Fibroblast of the conjunctiva (primary cell): ENCODE measurements around the gene ATN1.

Experiments
- DNase-seq: peaks from one replicate; pipeline ENCODE4 v3.0.0-alpha.2; 2010; ENCODE audit warnings: low read depth

The ATN1 gene

DNA sequence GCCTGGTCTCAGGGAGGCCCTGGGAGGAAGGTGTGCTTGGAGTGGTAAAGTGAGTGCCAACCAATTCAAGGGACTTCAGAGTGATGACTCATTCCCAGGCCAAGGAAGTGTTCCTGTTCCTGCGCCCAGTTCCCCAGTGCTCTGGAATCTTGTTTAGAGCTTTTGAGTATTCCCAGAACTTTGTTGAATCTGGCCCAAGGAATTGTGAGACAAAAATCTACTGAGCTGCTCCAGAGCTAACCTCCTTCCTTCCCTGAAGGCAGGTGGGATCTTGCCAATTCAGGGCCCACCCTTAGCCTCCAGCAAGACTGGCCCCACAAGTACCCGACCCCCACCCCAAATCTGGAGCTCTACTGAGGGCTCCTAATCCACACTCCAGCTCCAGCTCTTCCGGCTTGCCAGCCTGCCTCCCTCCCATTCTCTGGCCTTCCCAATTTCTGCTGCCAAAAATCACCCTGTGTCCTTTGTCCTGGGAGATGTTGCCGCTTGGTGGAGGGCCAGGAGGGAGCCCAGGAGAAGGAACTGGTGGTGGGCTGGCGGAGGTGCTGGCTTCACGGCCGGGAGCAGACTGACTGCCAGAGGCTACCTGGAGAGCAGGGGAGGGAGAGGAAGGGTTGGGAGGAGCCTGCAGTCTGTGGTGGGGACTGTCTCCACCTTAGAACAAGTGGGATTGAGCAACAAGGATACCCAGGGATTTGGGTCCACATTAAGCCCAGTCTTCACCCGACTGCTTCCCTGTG is 2.0 kb upstream of the ATN1 start:
- DNase-seq, result peak; percentile 67

DNA sequence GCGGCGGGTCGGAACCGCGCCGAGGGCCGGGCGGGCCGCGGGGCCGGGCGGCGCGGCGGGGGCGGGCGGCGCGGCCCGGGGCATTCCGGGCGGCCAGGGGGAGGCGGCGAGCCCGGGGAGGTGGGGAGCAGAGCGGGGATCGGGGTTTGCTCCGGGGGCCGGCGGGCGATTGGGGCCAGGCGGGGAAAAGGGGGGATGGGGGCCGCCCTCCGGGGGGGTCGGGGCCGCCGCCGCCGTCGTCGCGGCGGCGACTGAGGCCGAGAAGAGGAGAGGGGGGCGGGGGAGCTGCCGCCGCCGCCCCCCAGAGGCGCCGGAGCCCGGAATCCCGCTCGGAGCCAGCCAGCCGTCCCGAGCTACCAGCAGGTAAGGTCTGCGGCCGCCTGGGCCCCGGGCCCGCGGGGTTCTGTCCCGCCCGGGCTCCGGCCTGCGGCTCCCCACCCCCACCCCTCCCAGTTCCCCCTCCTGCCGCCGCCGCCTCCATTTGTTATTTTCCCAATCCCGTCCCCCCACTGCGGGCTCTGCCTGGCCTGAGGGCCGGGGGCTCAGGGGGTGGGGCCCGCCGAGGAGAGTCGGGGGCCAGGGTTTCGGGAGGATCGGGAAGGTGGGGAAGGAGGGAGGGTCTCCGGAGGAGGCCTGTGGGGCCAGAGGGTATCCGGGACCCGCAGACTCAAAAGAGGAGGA is 403 bp downstream of the ATN1 start:
- DNase-seq, result no peak

DNA sequence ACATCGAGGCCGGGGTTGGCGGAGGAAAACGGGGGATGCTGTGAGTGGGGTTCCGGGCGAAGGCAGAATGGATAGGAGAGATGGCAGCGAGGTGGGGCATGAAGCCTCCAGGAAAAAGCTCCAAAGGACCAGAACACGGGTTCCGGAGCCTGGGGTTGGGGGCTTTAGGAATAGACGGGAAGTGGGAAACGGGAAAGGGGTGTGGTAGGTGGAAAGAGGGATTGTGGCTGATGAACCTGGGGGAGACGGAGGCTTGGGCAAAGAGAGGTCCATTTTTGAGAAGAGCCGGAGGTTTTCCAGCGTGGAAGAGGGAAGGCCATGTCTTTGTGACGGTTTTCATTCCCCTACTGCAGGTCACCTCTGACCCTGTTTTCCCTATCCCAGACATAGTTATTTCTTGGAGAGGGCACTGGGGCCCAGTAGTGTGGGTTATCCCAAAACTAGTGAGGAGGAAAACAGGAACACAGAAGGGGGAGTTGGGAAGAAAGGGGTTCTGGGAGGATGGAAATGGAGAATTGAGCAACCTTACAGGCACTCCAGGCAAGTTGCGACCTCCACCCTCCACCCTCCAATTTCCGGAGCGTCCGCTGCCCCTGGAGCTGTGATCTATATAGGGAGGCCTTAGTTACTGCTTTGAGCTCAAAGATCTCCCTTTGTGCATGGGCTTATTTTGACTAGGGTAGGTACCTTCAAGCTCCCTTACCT is 1.1 kb downstream of the ATN1 start:
- no peak for DNase-seq

DNA sequence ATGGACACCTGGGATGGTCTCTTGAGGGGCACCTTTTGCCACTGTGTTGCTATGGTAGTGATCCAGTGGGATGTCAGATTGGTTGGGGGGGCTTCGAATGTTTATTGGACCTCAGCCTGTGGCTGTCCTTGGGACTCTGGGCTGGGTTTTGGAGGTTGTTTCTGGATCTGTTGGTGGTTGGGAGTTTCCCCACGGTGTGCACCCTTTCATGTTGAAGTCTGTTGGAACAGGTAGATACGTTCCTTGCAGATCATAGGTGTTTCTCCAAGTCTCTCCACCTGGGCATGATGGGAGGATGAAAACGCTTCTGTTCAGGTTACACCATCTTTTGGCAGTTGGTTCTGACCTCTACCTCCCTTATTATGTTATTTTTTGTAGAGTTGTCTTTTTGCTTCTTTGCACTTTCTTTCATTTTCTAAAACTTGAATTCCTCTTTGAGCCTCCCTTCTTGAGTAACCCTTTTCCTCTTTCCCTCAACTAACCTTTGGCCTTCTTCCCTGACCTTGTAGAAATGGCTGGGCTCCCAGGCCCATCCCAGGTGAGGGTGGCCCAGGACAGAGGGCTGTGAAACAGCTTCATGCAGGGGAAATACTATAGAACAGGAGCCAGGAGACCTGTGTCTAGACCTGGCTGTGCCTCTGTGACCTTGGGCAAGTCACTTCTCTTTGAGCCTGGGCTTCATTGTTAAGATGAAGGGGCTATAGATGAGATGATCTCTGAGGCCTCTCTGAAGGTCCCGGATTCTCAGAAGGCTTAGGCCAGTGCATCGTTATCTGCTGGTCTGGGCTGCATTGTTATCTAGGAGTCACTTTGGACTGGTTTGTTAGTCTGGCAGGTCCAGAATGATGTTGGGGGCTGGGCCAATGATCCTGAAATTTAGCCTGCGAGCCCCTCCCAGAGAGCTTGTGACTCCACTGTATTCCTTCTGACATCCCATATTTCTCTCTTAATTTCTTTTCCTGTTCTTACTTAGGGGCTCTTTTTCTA is 2.0 kb downstream of the ATN1 start:
- DNase-seq, result no peak

DNA sequence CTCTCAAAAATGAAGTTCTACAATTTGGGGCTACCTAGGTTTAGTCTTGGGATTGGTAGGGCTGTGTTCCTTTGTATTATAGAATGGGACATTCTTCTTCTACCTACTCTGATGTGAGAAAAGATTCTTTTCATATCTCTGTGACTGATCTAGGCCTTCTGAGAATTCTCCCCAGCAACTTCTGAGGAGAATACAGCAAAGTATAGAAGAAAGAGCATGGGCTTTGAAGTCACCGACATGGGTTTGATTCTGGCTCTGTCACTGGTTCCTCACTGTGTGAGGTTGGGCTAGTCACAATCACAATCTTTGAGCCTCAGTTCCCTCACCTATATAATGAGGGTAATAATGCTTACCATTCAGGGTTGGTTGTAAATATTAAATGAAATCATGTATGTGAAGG is 5.0 kb downstream of the ATN1 start:
- no peak for DNase-seq

DNA sequence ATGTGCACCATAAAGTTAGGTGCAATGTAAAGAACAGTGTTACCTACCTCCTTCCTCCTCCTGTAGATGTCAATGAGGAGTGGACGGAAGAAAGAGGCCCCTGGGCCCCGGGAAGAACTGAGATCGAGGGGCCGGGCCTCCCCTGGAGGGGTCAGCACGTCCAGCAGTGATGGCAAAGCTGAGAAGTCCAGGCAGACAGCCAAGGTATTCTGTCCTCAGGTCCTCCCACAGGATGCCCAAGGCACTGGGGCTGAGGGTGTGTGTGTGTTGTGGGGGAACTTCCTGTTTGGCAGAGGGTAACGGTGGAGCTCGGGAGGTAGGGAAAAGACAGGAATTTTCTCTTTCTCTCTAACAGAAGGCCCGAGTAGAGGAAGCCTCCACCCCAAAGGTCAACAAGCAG is 6.4 kb downstream of the ATN1 start:
- no peak for DNase-seq

DNA sequence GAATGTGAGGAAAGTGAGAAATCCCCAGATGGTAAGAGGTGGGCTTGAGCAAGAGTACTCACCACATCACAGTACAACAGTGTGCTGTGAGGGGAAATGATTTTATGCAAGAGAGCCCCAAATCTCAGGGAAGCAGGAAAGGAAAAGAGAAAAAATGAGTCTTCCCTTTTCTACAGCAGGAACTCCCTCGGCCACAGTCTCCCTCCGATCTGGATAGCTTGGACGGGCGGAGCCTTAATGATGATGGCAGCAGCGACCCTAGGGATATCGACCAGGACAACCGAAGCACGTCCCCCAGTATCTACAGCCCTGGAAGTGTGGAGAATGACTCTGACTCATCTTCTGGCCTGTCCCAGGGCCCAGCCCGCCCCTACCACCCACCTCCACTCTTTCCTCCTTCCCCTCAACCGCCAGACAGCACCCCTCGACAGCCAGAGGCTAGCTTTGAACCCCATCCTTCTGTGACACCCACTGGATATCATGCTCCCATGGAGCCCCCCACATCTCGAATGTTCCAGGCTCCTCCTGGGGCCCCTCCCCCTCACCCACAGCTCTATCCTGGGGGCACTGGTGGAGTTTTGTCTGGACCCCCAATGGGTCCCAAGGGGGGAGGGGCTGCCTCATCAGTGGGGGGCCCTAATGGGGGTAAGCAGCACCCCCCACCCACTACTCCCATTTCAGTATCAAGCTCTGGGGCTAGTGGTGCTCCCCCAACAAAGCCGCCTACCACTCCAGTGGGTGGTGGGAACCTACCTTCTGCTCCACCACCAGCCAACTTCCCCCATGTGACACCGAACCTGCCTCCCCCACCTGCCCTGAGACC is 7.8 kb downstream of the ATN1 start:
- no peak for DNase-seq

DNA sequence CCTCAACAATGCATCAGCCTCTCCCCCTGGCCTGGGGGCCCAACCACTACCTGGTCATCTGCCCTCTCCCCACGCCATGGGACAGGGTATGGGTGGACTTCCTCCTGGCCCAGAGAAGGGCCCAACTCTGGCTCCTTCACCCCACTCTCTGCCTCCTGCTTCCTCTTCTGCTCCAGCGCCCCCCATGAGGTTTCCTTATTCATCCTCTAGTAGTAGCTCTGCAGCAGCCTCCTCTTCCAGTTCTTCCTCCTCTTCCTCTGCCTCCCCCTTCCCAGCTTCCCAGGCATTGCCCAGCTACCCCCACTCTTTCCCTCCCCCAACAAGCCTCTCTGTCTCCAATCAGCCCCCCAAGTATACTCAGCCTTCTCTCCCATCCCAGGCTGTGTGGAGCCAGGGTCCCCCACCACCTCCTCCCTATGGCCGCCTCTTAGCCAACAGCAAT is 8.5 kb downstream of the ATN1 start:
- DNase-seq, result no peak

DNA sequence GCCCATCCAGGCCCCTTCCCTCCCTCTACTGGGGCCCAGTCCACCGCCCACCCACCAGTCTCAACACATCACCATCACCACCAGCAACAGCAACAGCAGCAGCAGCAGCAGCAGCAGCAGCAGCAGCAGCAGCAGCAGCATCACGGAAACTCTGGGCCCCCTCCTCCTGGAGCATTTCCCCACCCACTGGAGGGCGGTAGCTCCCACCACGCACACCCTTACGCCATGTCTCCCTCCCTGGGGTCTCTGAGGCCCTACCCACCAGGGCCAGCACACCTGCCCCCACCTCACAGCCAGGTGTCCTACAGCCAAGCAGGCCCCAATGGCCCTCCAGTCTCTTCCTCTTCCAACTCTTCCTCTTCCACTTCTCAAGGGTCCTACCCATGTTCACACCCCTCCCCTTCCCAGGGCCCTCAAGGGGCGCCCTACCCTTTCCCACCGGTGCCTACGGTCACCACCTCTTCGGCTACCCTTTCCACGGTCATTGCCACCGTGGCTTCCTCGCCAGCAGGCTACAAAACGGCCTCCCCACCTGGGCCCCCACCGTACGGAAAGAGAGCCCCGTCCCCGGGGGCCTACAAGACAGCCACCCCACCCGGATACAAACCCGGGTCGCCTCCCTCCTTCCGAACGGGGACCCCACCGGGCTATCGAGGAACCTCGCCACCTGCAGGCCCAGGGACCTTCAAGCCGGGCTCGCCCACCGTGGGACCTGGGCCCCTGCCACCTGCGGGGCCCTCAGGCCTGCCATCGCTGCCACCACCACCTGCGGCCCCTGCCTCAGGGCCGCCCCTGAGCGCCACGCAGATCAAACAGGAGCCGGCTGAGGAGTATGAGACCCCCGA is 9.1 kb downstream of the ATN1 start:
- DNase-seq, result no peak

DNA sequence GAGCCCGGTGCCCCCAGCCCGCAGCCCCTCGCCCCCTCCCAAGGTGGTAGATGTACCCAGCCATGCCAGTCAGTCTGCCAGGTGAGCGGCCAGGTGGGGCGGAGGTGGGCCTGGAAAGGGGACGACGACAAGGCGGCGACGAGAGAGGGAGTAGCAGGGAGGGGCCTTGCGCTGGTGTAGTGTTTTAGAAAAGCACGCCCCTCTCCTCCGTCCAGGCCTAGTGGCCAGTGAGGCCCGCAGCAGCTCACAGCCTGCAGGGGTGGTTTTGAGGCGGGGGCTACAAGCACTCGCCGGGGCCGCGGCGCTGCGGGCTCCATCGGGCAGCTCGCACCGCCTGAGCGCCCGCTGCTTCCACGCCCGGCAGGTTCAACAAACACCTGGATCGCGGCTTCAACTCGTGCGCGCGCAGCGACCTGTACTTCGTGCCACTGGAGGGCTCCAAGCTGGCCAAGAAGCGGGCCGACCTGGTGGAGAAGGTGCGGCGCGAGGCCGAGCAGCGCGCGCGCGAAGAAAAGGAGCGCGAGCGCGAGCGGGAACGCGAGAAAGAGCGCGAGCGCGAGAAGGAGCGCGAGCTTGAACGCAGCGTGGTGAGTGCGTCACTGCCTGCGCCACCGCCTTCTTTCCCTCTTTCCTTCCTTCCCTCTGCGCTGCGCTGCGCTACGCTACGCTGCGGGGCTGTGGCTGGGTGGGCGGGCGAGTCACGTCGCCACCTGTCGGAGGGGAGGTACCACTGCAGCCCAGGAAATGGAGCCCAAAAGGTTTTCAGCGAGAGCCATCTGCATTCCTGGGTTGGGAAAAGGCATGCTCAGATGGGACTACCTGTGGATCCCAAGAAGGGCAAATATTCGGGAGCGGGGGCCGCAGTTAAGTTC is 10.0 kb downstream of the ATN1 start:
- peak; percentile 87 for DNase-seq

DNA sequence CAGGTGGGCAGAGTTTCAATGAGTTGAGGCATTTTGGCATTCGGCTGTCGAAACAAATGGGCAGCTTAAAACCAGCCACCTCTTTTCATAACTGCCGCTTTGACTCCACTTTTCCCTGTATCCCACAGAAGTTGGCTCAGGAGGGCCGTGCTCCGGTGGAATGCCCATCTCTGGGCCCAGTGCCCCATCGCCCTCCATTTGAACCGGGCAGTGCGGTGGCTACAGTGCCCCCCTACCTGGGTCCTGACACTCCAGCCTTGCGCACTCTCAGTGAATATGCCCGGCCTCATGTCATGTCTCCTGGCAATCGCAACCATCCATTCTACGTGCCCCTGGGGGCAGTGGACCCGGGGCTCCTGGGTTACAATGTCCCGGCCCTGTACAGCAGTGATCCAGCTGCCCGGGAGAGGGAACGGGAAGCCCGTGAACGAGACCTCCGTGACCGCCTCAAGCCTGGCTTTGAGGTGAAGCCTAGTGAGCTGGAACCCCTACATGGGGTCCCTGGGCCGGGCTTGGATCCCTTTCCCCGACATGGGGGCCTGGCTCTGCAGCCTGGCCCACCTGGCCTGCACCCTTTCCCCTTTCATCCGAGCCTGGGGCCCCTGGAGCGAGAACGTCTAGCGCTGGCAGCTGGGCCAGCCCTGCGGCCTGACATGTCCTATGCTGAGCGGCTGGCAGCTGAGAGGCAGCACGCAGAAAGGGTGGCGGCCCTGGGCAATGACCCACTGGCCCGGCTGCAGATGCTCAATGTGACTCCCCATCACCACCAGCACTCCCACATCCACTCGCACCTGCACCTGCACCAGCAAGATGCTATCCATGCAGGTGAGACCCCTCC is 10.8 kb downstream of the ATN1 start:
- DNase-seq, result no peak

DNA sequence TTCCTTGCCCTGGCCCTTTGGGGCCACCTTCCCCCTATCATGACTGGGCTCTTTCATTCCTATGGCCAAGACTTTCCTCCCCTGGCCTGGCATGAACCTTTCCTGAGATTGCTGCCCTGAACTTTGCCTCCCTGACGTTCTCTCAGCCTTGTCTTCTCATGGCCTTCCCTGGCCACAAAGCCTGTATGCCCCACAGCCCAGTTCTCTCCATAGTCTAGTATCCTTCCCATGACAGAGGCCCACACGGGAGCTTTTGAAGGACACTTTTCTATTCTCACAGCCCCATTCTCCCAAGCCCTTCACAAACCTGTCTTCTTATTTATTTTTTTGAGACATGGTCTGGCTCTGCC is 11.4 kb downstream of the ATN1 start:
- DNase-seq, result no peak

DNA sequence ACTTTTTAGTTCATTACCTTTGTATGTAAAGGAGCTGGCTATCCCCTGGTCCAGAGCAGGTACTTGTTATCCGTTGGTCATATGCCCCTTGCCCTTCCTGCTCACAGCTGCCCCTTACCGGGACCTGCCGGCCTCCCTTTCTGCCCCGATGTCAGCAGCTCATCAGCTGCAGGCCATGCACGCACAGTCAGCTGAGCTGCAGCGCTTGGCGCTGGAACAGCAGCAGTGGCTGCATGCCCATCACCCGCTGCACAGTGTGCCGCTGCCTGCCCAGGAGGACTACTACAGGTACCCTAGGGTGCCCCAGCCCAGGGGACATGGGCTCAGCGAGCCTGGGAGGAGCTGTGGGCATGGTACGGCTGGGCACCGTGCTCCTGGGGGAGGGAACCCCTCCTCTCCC is 13.5 kb downstream of the ATN1 start:
- DNase-seq, result no peak

DNA sequence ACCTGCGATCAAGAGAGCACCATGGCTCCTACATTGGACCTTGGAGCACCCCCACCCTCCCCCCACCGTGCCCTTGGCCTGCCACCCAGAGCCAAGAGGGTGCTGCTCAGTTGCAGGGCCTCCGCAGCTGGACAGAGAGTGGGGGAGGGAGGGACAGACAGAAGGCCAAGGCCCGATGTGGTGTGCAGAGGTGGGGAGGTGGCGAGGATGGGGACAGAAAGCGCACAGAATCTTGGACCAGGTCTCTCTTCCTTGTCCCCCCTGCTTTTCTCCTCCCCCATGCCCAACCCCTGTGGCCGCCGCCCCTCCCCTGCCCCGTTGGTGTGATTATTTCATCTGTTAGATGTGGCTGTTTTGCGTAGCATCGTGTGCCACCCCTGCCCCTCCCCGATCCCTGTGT is 14.0 kb downstream of the ATN1 start:
- no peak for DNase-seq

DNA sequence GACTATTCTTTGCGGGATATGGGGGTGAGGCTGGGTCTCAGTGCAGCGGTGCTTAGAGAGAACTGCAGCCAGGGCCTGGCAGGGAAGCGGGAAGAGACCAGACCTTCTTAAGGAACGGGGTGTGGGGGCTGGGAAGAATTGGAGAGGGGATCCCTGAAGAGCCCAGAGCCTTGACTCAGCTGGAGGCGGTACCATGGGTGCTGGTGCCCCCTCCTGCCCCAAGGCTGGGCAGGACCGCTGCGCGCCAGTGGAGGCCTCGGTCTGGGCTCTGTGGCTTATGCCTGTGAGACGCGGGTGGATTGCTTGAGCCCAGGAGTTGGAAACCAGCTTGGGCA is 14.5 kb downstream of the ATN1 start:
- no peak for DNase-seq

DNA sequence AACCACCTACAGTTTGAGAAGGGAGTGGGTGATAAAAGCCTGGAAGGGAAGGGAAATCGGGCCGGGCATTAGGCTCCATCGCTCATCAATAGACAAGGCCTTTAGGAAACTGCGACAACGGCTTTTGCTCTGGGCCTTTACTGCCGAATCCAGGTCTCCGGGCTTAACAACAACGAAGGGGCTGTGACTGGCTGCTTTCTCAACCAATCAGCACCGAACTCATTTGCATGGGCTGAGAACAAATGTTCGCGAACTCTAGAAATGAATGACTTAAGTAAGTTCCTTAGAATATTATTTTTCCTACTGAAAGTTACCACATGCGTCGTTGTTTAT is 15.6 kb downstream of the ATN1 start:
- DNase-seq, result peak; percentile 92

DNA sequence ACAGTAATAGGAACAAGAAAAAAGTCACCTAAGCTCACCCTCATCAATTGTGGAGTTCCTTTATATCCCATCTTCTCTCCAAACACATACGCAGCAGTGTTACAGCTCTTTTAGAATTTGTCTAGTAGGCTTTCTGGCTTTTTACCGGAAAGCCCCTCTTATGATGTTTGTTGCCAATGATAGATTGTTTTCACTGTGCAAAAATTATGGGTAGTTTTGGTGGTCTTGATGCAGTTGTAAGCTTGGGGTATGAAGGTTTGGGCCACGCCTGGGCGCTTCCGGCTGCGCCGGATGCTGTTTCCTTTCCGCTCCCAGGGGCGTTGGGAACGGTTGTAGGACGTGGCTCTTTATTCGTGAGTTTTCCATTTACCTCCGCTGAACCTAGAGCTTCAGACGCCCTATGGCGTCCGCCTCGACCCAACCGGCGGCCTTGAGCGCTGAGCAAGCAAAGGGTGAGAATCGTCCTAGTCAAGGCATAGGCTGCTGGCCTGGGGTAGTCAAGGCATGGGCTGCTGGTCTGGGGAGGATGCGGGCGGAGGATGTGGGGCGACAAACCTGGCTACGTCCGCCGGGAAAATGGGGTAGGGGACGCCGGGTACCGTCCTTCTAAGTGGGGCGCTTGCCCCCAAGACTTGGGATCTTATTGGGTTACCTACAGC is 16.1 kb downstream of the ATN1 start, which contains the start of the genes C12orf57 and RNU7-1:
TSS of gene C12orf57 (plus strand) at position 301 of the 659 bp plus-strand sequence. CDS start at position 401, 100 bp downstream.
TSS of gene RNU7-1 (plus strand) at position 95 of the 659 bp plus-strand sequence.
- DNase-seq, result peak; percentile 88
